ENCODE measurements around the gene C5orf52. TPM values are rescaled to one million over a fixed set of nuclear protein-coding genes. Genes with fewer than 3 reads are reported as not detected.
"Not testable (repeated sequence)": the region's sequence is repeated elsewhere in the genome, so short reads cannot be mapped to it uniquely, and the experiment has no call there.

C5orf52 gene
- total RNA-seq, 1 donor from 2014 or later: not detected

GRCh38 chr5:157669701-157670097 is 1.6 kb upstream of the C5orf52 start:
- TF ChIP-seq CTCF (conservative IDR thresholded peaks at IDR 0.05): no peak
- Mint-ChIP-seq H3K4me3 (peak overlapping the region; percentile 89), H3K9me3 (no peaks in the 10 kb centered on the region), H3K4me1 (ENCODE audit: unreplicated experiment) (no peaks in the 10 kb centered on the region), H3K36me3 (no peaks in the 10 kb centered on the region), H3K27me3 (peaks cover 50% of the 10 kb centered on the region), H3K27ac (no peak overlapping the region)
- no peak for DNase-seq (ENCODE audit: extremely low spot score, unreplicated experiment)

DNA sequence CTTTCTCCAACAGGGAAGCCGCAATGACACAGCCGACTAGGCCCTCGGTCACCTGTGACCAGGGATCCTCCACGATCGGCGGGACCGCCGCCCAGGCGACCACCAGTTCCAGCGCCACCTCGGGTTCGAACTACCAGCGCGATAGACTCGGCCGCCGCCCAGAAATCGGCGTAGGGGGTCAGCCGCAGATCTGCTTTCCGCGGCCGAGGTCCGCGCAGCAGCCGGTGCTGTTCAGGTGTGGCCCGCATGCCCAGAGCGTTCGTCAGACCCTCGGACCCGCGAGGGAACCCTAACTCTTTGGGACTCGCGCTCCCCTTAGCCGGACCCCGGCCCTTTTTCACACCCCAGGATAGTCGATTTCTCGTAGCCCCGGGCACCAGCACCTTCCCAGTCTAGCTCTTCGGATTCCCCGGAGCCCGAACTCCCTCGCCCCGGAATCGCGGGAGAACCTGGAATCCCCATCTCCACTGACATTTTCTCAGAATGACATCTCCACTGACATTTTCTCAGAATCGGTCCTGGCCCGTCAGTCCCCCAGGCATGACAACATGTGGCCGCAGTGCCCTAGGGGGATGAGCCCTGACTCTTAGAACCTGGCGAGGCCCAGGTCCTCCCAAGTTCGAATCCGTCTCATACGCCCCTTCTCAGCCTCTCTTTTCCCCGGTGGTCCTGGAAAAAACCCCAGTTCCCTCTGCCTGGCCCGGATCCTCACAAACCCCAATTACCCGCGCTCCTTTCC is 428 bp downstream of the C5orf52 start:
- Mint-ChIP-seq H3K4me1 (ENCODE audit: unreplicated experiment) (no peaks in the 10 kb centered on the region), H3K27ac (no peak overlapping the region), H3K4me3 (peak overlapping the region; percentile 89), H3K36me3 (no peaks in the 10 kb centered on the region), H3K27me3 (peaks cover 47% of the 10 kb centered on the region), H3K9me3 (no peaks in the 10 kb centered on the region)
- TF ChIP-seq CTCF (conservative IDR thresholded peaks at IDR 0.05): no peak
- peak; percentile 67 for DNase-seq (ENCODE audit: extremely low spot score, unreplicated experiment)

DNA sequence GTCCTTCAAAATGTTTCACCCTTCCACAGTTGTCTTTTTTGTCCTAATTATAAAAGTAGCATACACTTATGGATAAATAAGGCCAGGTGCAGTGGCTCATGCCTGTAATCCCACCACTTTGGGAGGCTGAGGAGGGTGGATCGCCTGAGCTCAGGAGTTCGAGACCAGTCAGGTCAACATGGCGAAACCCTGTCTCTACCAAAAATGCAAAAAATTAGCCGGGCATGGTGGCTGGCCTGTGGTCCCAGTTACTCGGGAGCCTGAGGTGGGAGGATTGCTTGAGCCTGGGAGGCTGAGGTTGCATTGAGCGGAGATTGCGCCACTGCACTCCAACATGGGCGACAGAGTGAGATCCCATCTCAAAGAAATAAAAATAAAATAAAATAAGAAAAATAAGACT is 1.6 kb downstream of the C5orf52 start:
- TF ChIP-seq CTCF (conservative IDR thresholded peaks at IDR 0.05): no peak
- Mint-ChIP-seq H3K4me3 (no peak overlapping the region), H3K4me1 (ENCODE audit: unreplicated experiment) (no peaks in the 10 kb centered on the region), H3K9me3 (no peaks in the 10 kb centered on the region), H3K27me3 (peaks cover 44% of the 10 kb centered on the region), H3K36me3 (no peaks in the 10 kb centered on the region), H3K27ac (no peak overlapping the region)
- DNase-seq (ENCODE audit: extremely low spot score, unreplicated experiment): peak; percentile 20

GRCh38 chr5:157674351-157674750 is 3.0 kb downstream of the C5orf52 start:
- not testable (repeated sequence) for H3K36me3 Mint-ChIP-seq

DNA sequence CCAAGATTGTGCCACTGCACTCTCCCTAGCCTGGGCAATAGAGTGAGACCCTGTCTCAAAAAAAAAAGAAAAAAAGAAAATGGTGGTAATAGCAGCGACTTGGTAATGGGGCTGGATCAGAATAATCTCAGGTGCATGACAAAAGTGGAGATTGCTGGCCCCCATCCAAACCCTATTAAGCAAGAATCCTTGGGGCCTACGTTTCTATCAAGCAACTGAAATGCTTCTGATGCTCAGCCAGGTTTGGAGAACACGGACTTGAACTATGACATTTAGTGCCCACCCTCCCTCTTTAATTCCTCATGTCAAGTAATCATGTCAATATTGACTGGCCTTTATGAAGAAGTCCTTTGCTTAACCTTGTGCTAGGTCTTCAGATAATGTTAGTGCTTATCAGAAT is 6.6 kb downstream of the C5orf52 start:
- H3K27ac Mint-ChIP-seq: no peak overlapping the region
- no peaks in the 10 kb centered on the region for H3K36me3 Mint-ChIP-seq
- no peaks in the 10 kb centered on the region for H3K4me1 Mint-ChIP-seq (ENCODE audit: unreplicated experiment)
- no peak for DNase-seq (ENCODE audit: extremely low spot score, unreplicated experiment)
- H3K9me3 Mint-ChIP-seq: no peaks in the 10 kb centered on the region
- H3K27me3 Mint-ChIP-seq: peaks cover 4% of the 10 kb centered on the region
- no peak overlapping the region for H3K4me3 Mint-ChIP-seq
- TF ChIP-seq CTCF (conservative IDR thresholded peaks at IDR 0.05): no peak

More at GRCh38 chr5:157674351-157674750, 3.0 kb downstream of the C5orf52 start:
- not testable (repeated sequence) for H3K4me1 Mint-ChIP-seq (ENCODE audit: unreplicated experiment); H3K27ac Mint-ChIP-seq; H3K4me3 Mint-ChIP-seq; H3K9me3 Mint-ChIP-seq
- H3K27me3 Mint-ChIP-seq: peaks cover 36% of the 10 kb centered on the region
- peak; percentile 53 for DNase-seq (ENCODE audit: extremely low spot score, unreplicated experiment)

GRCh38 chr5:157679801-157680200 is 8.5 kb downstream of the C5orf52 start:
- Mint-ChIP-seq H3K4me1 (ENCODE audit: unreplicated experiment) (no peaks in the 10 kb centered on the region), H3K36me3 (no peaks in the 10 kb centered on the region), H3K4me3 (no peak overlapping the region), H3K27me3 (no peaks in the 10 kb centered on the region), H3K9me3 (no peaks in the 10 kb centered on the region), H3K27ac (no peak overlapping the region)
- TF ChIP-seq CTCF (conservative IDR thresholded peaks at IDR 0.05): no peak
- peak; percentile 22 for DNase-seq (ENCODE audit: extremely low spot score, unreplicated experiment)

All from type B pancreatic cell (in vitro differentiated cells).